Measurements from ENCODE around the gene SELENOV. TPM values are rescaled to one million over a fixed set of nuclear protein-coding genes. Genes with fewer than 3 reads are reported as not detected.

The SELENOV gene
- total and polyA plus RNA-seq, 9 of the 15 experiments (the other 6 are each of a cell fraction or from before 2014, with no cell fraction given): 0.04 to 0.09 (median 0.06) TPM; not detected in 4

GRCh38 chr19:39544911-39545310 lies 30.0 kb downstream of the SELENOV start:
- Histone ChIP-seq H3K27ac (ENCODE audit: extremely low read depth, low read depth, low read length) (no peak overlapping the region), H4K20me1 (replicated peaks; ENCODE audit: control insufficient read depth, insufficient read depth, low read length) (no peaks in the 10 kb centered on the region), H3K9ac (ENCODE audit: insufficient read depth in 1 of 2, low read depth in 2 of 2, low read length in 2 of 2) (no peak overlapping the region), H3K4me3 (no peak overlapping the region), H2AFZ (ENCODE audit: low read depth, low read length) (no peak overlapping the region), H3K36me3 (ENCODE audit: control insufficient read depth, insufficient read depth, low read length) (no peaks in the 10 kb centered on the region), H3K4me1 (replicated peaks in 1 of 2; ENCODE audit: control insufficient read depth in 2 of 2, insufficient read depth in 2 of 2, low read length in 2 of 2) (peaks cover under 1 to 6% of the 10 kb centered on the region in 2 experiments; a peak in 3 of 5 replicates), H3K9me1 (ENCODE audit: control insufficient read depth, insufficient read depth, low read length) (no peaks in the 10 kb centered on the region), H3K9me3 (replicated peaks; ENCODE audit: control insufficient read depth, insufficient read depth, low read depth, low read length) (no peaks in the 10 kb centered on the region), H3K4me2 (ENCODE audit: insufficient read depth, low read length) (no peak overlapping the region), H3K79me2 (ENCODE audit: control insufficient read depth, insufficient read depth, low read length) (no peaks in the 10 kb centered on the region), H3K27me3 (ENCODE audit: control insufficient read depth in 2 of 2, insufficient read depth in 2 of 2, low read length in 2 of 2) (peaks cover 11 to 16% of the 10 kb centered on the region in 2 experiments; a peak in 3 of 5 replicates)
- ChIA-PET CTCF (ENCODE audit: low intra/inter-chr PET ratio) (no interaction called here), POLR2A (interaction anchor here (0.6 kb wide), 1 partner anchor 1881 kb away, joined by 3 read pairs; no protein-coding TSS in a partner anchor)
- DNase-seq (ENCODE audit: extremely low read depth in 1 of 4, low spot score in 3 of 4): no peak
- BruUV-seq (replicated peaks): no TSS peak
- no peak for ATAC-seq
- intact Hi-C loops (cut with micrococcal nuclease): no loop called here
- FAIRE-seq: no peak
- in situ Hi-C loops (cut with MboI): no loop called here
- WGBS (ENCODE audit: insufficient coverage, low coverage, missing lambda C conversion rate): 0% methylated on average over 1 of the region's 1 CpG
- TF ChIP-seq MYNN (IDR thresholded peaks at IDR 0.05) (no peak), MYNN (CRISPR knock-in tag; IDR thresholded peaks at IDR 0.05) (no peak), ZNF449 (CRISPR knock-in tag; IDR thresholded peaks at IDR 0.05) (no peak), MEF2A (IDR thresholded peaks at IDR 0.05; ENCODE audit: control insufficient read depth, low read depth, low read length) (no peak), ZNF175 (CRISPR knock-in tag; IDR thresholded peaks at IDR 0.05; ENCODE audit: low read depth) (no peak), WHSC1 (IDR thresholded peaks at IDR 0.05; ENCODE audit: low read length) (no peak), E2F4 (CRISPR knock-in tag; IDR thresholded peaks at IDR 0.05; ENCODE audit: low read depth) (no peak), REST (IDR thresholded peaks at IDR 0.05; ENCODE audit: borderline replicate concordance) (no peak), REST (CRISPR knock-in tag; IDR thresholded peaks at IDR 0.05; ENCODE audit: low read depth) (no peak), RB1 (IDR thresholded peaks at IDR 0.05; ENCODE audit: low read depth) (no peak), ZNF165 (CRISPR knock-in tag; IDR thresholded peaks at IDR 0.05; ENCODE audit: borderline replicate concordance) (no peak), HES1 (IDR thresholded peaks at IDR 0.05; ENCODE audit: low read depth) (no peak)

Measured in K562 (cell line).